GM12892 (cell line): ENCODE data around the gene SPG7.

ENCODE experiments used
- DNase-seq: peaks from one replicate; pipeline ENCODE4 v3.0.0; 2011; ENCODE audit not compliant: insufficient read length
- FAIRE-seq: peaks from 2 replicates; lab custom pipeline; 2011; peaks lifted over from hg19 to GRCh38; lab: Jason Lieb, UNC
- POLR2A ChIP-seq: IDR thresholded peaks from 2 replicates; pipeline ENCODE4 v1.6.1; 2011; ENCODE audit warnings: low read depth, low read length, control low read depth
- POLR2AphosphoS5 ChIP-seq: IDR thresholded peaks from 2 replicates; pipeline ENCODE4 v1.6.1; 2011; ENCODE audit warnings: low read depth, low read length, control low read depth
- TAF1 ChIP-seq: IDR thresholded peaks from 2 replicates; pipeline ENCODE4 v1.6.1; 2011; ENCODE audit warnings: low read depth, mild to moderate bottlenecking, control low read depth, low read length, borderline replicate concordance

Gene SPG7

DNA sequence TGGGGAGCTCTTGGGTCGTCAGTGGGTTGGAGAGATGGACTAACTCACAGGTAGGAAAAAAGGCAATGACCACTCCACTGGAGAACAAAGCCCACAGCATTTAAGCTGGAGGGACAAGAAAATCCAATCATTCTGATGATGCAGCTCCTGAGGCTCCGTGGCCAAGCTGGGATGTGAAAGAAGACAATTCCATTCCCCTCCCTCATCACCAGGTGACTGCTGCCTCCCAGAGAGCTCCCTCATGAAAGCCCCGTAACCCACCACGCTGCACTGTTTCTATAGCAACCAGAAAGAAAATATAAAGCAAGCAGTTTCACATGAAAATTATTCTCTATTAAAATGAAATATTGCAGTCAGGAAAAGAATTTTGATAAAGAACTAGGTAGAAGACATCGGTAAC lies 33.1 kb upstream of the SPG7 start:
- TF ChIP-seq POLR2AphosphoS5 (no peak), TAF1 (no peak), POLR2A (no peak)
- FAIRE-seq = no peak

DNA sequence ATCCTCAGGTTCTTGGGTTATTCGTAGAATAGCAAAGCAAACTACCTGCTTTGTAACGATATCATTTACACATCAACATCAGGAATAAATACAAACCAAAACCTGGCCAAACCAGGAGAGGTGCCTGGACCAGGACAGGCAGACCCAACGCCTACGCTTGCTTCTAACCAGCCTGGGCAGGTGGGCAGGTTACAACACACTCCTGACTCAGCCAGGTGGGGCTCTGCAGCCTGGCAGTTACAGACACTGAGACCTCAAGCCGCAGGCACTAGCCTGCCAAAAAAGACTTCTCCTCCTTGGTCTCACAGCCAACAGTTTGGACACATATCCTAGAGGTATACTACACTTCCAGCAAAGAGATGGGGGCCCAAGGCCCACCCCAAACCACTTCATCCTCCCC lies 31.8 kb upstream of the SPG7 start:
- DNase-seq (no peak), FAIRE-seq (no peak)
- TF ChIP-seq POLR2A = no peak
- no peak for TF ChIP-seq POLR2AphosphoS5
- no peak for TF ChIP-seq TAF1

More for the DNA sequence above, 33.1 kb upstream of the SPG7 start:
- DNase-seq = no peak

DNA sequence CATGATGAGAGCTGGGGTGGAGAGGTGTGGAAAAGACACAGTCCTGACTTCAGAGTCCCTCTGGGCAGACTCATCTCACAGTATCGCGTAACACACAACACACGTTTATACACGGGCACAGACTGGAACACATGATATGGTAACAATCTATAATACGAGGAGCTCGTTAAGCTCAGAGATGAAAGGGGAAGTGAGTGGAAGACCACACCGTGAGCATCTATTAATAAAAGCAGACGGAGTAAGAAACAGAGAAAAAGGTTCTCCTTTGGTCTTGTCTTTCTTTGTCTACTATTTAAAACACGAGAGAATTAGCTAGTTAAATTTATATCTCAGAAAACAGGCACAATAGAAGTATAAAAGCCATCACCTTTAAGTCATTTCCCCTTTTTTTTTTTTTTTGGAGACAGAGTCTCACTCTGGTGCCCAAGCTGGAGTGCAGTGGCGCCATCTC lies 31.4 kb upstream of the SPG7 start:
- no peak for TF ChIP-seq TAF1
- no peak for TF ChIP-seq POLR2AphosphoS5
- no peak for TF ChIP-seq POLR2A
- FAIRE-seq = peak; percentile 51
- peak; percentile 37 for DNase-seq

DNA sequence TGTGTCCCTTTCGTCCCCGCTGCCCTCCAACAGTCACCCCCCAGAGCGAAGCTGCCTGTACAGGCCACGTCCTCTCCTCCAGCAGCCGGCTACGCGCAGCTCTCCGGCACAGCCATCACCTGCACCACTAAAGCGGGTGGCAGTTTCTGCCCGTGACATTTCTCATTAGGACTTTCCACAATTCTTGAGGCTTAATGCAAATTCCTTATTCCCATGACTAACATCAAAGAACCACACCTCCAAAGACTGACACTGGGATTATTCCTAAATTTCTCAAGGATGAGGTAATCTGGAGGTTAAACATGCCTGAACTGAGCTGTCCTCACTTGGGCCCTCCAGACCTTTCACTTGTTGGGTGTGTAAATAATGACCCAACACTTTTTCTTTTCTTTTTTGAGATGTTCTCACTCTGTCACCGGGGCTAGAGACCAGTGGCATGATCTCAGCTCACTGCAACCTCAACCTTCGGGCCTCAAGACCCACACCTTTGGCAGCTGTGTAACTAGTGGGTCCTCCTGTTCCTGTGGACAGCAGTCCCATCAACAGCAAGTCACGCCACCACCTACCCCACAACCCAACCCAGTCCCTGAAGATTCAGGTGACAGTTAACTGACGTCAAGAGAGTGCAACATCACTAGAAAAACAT lies 29.5 kb upstream of the SPG7 start:
- FAIRE-seq (no peak), DNase-seq (no peak)
- no peak for TF ChIP-seq TAF1
- no peak for TF ChIP-seq POLR2AphosphoS5
- TF ChIP-seq POLR2A = no peak

DNA sequence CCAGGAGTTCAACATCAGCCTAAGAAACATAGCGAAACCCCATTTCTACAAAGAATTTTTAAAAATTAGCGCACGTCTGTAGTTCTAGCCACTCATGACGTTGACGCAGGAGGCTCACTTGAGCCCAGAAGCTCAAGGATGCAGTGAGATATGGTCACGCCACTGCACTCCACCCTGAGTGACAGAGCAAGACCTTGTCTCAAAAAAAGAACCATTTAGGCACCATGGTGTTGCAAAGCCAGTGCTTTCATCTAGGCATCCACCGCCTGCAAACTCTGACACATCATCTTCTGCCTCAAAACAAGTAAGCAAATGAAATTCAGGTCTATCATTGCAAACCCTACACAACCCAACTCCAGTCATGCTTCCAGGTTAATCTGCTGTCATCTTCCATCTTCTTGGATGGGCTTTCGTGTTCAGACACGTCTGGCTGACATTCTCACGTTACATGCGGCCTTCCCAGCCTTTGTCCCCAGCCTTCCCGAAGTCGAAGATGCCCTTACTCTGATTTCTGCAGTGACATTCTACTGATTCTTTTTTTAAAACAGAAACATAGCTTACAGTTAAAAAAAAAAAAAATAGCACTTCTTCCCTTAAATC lies 26.7 kb upstream of the SPG7 start:
- FAIRE-seq = no peak
- DNase-seq = no peak
- TF ChIP-seq TAF1 (no peak), POLR2A (peak; percentile 16; the same call in 1 of the 2 replicates)

DNA sequence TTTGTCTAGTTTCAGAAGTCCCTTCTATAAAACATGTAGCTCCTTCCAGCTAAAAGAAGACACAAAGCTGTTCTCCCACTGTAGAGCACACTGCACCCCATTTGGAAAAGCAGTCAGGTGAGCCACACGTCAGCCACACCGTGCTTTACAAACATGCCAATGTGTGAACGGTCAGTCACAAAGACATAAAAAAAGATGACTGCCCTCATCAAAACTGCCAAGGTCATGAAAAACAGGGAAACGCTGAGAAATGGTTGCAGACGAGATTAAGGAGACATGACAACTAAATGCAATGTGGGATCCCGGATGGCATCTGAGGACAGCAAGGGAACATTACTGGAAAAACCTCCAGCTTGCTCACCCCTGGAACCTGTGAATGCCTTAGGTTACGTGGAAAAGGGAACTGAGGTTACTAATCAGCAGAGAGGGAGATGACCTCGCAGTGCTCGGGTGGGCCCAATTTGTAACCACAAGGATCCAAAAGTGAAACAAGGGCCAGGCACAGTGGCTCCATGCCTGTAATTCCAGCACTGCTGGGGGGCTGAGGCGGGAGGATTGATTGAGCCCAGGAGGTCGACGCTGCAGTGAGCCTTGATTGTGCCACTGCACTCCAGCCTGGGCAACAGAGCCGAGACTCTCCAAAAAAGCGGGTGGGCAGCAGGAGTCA lies 25.9 kb upstream of the SPG7 start:
- TF ChIP-seq POLR2A (no peak), POLR2AphosphoS5 (no peak)
- DNase-seq (no peak), FAIRE-seq (no peak)

DNA sequence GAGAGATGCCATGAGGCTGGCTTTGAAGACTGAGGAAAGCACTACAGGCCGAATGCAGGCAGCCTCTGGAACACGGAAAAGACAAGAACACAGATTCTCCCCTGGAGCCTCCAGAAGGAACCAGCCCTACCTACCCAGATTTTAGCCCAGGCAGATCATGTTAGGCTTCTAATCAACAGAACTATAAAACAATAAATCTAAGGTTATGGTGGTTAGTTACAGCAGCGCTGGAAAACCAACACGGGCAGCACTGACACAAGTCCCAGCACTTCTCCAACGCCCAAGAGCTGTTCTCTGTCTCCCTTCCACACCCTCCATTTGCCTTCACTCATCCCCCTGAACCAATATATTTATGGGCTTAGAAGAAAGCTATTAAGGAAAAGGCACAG lies 25.4 kb upstream of the SPG7 start:
- no peak for TF ChIP-seq POLR2AphosphoS5
- no peak for TF ChIP-seq POLR2A
- no peak for TF ChIP-seq TAF1
- no peak for DNase-seq
- no peak for FAIRE-seq

DNA sequence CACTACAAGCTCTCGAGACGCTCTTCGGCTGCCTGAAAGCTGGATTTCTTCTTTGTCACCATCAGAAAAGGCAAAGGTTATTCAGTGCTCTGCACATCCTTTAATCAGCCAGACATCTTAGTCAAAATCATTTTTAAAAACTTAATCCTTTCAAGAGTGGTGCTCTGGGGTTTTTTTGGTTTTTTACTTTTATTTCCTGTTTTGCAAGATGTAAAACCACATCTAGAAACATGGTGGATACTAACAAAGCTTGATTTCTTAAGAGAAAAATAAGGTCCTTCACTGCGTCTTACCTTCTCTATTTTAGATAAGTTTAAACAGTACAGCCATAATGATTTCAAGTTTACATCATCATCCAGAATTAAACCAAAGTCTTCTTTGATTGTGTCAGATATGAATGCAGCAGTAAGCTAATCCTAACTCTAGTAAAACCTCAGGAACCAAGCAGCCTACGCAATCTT lies 24.1 kb upstream of the SPG7 start:
- FAIRE-seq (no peak), DNase-seq (no peak)
- TF ChIP-seq POLR2A (no peak), POLR2AphosphoS5 (no peak), TAF1 (no peak)

DNA sequence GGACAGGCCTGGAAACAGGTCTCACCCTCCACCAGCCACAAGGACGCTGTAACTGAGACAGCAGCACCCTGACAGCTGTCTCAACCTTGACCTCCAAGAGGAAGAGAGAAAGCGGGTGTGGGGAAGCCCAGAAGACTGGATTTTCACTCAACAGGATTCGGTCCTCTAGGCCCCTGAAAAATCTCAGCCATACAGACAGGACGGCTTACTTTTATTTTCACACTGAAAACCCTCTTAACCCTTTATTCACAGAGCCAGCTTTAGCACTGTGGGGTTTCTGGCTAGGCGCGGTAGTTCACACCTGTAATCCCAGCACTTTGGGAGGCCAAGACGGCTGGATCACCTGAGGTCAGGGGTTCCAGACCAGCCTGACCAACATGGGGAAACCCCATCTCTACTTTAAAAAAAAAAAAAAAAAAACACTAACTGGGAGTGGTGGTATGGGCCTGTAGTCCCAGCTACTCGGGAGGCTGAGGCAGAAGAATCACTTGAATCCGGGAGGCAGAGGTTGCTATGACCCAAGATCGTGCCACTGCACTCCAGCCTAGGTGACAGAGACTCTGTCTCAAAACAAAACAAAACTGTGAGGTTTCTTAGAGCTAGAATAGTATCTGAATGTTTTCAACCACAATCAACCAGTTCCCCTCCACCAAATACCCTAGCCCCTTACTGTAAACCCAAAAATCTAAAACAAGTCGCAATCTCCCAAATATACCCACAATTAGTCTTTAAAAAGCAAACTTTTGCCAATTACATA lies 23.1 kb upstream of the SPG7 start:
- TF ChIP-seq POLR2AphosphoS5 (no peak), POLR2A (no peak), TAF1 (no peak)
- DNase-seq = no peak
- peak; percentile 70 for FAIRE-seq

DNA sequence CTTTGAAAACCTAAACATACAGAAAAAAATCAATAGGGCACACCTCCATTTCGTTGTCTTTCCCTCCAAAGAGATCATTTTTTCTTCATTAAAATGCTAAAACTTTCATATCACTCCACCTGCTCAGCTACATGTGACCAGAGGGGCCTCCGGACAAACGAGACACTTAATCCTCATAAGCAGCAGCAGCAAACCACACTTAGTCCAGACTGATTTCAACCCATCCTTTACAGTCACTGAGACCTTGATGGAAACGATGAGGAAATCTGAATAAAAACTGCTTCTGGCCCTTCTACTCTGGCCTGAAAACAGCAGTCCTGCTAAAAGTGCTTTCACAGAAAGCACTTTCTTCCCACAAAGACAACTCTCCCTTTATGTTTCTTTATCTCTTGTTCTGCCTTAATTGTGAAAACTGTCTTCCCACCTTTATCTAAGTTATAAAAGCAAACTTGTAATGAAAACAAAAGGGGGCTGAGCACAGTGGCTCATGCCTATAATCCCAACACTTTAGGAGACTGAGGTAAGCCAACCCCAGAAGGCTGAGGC lies 22.4 kb upstream of the SPG7 start:
- FAIRE-seq (no peak), DNase-seq (no peak)
- TF ChIP-seq TAF1 = no peak

DNA sequence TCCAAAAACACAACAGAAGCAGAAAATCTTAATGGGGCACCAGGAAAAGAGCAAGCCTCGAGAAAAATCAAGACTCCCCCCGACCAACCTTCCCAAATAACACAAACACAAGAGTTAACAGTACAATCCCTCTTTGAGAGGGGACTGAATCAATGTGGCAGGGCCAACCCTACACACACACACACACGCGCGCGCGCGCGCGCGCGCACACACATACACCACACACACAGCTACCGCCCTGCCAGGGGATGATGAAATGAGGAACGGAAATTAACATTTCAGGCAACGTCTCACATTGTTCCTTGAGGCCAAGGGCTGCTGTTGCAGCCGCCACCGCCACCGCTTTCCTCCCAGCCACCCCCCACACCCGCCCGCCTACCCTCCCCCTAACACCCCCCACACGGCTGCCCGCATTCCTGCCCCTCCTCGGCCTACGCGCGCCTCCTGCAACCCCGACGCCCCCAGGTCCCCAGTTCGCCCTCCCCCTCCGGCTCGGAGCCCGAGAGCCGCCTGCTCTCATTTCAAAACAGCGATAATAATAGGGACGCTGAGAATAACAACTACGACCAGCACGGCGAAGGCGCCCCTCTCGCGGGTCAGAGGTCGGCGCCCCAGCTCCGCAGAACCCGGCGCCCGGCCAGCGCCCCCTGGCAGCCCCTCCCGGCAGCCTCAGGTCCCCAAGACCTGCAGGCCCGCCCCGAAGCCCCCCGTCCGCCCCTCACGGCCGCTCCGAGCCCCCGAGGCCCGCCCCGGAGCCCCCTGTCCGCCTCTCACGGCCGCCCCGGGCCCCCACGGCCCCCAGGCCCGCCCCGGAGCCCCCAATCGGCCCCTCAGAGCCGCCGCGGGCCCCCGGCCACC lies 18.9 kb upstream of the SPG7 start:
- no peak for TF ChIP-seq POLR2AphosphoS5
- peak; percentile 49 for TF ChIP-seq POLR2A
- peak; percentile 98 for FAIRE-seq
- peak; percentile 56 for DNase-seq
